ENCODE measurements around the gene CDC42SE1.

CDC42SE1 gene

GRCh38 chr1:151060657-151061421 is 1.4 kb upstream of the CDC42SE1 start:
- TF ChIP-seq REST (IDR thresholded peaks at IDR 0.05; ENCODE audit: insufficient read depth in 1 of 2, low read depth in 2 of 2, low read length in 2 of 2): no peak
- TF ChIP-seq FOXP2 (optimal IDR thresholded peaks at IDR 0.05; ENCODE audit: borderline replicate concordance, extremely low read depth, extremely low read length, insufficient read depth): no peak
- TF ChIP-seq SIN3A (IDR thresholded peaks at IDR 0.05; ENCODE audit: borderline replicate concordance, insufficient read depth, low read length): no peak
- no peak for TF ChIP-seq POLR2AphosphoS5 (IDR thresholded peaks at IDR 0.05; ENCODE audit: low read depth, low read length)
- TF ChIP-seq TAF1 (IDR thresholded peaks at IDR 0.05; ENCODE audit: borderline replicate concordance, insufficient read depth, low read length): no peak

- peak; percentile 37; the same call in 1 of the 2 replicates for TF ChIP-seq POLR2AphosphoS5 (IDR thresholded peaks at IDR 0.05; ENCODE audit: low read depth, low read length)
- peak in 1 of 2 experiments; percentile 36; a peak in 1 of 4 replicates for TF ChIP-seq REST (IDR thresholded peaks at IDR 0.05; ENCODE audit: insufficient read depth in 1 of 2, low read depth in 2 of 2, low read length in 2 of 2)
- TF ChIP-seq TAF1 (IDR thresholded peaks at IDR 0.05; ENCODE audit: borderline replicate concordance, insufficient read depth, low read length): peak; percentile 75; the same call in 1 of the 2 replicates
- TF ChIP-seq FOXP2 (optimal IDR thresholded peaks at IDR 0.05; ENCODE audit: borderline replicate concordance, extremely low read depth, extremely low read length, insufficient read depth): no peak
- peak; percentile 57; the same call in 1 of the 2 replicates for TF ChIP-seq SIN3A (IDR thresholded peaks at IDR 0.05; ENCODE audit: borderline replicate concordance, insufficient read depth, low read length)
Observed at GRCh38 chr1:151060007-151060656, 710 bp upstream of the CDC42SE1 start, which contains the start of gene MLLT11. TSS of gene MLLT11 (plus strand) at chr1:151060397. CDS start at chr1:151067225, 6,828 bp downstream.

- TF ChIP-seq POLR2AphosphoS5 (IDR thresholded peaks at IDR 0.05; ENCODE audit: low read depth, low read length) (peak; percentile 36; the same call in 1 of the 2 replicates), REST (IDR thresholded peaks at IDR 0.05; ENCODE audit: insufficient read depth in 1 of 2, low read depth in 2 of 2, low read length in 2 of 2) (no peak), SIN3A (IDR thresholded peaks at IDR 0.05; ENCODE audit: borderline replicate concordance, insufficient read depth, low read length) (no peak), TAF1 (IDR thresholded peaks at IDR 0.05; ENCODE audit: borderline replicate concordance, insufficient read depth, low read length) (no peak), FOXP2 (optimal IDR thresholded peaks at IDR 0.05; ENCODE audit: borderline replicate concordance, extremely low read depth, extremely low read length, insufficient read depth) (no peak)
Observed at GRCh38 chr1:151058692-151059091, 730 bp downstream of the CDC42SE1 start.

- TF ChIP-seq POLR2AphosphoS5 (IDR thresholded peaks at IDR 0.05; ENCODE audit: low read depth, low read length): peak; percentile 35; the same call in 1 of the 2 replicates
- no peak for TF ChIP-seq TAF1 (IDR thresholded peaks at IDR 0.05; ENCODE audit: borderline replicate concordance, insufficient read depth, low read length)
Observed at GRCh38 chr1:151056149-151056548, 3.3 kb downstream of the CDC42SE1 start.

GRCh38 chr1:151055581-151055980 is 3.8 kb downstream of the CDC42SE1 start:
- TF ChIP-seq POLR2AphosphoS5 (IDR thresholded peaks at IDR 0.05; ENCODE audit: low read depth, low read length) (no peak), SIN3A (IDR thresholded peaks at IDR 0.05; ENCODE audit: borderline replicate concordance, insufficient read depth, low read length) (no peak), FOXP2 (optimal IDR thresholded peaks at IDR 0.05; ENCODE audit: borderline replicate concordance, extremely low read depth, extremely low read length, insufficient read depth) (no peak), TAF1 (IDR thresholded peaks at IDR 0.05; ENCODE audit: borderline replicate concordance, insufficient read depth, low read length) (no peak), REST (IDR thresholded peaks at IDR 0.05; ENCODE audit: insufficient read depth in 1 of 2, low read depth in 2 of 2, low read length in 2 of 2) (no peak)

Measured in PFSK-1 (cell line).